Prostate gland (tissue), 2 donors: ENCODE data around the gene CD151.

Source experiments
- POLR2AphosphoS5 ChIP-seq: sonication (generic); formaldehyde crosslinking; IDR thresholded peaks from one replicate; pipeline ENCODE4 v1.6.1; 2017; ENCODE audit warnings: antibody characterized with exemption
- TF ChIP-seq, protein P1 (sequence below), 4 experiments: fragments of 200-600 bp in 2 of 4; fragments of 450-650 bp in 2 of 4; sonication (generic) in 2 of 4; IDR thresholded peaks; 1 replicate in 3 of 4; 2 replicates in 1 of 4; pipeline ENCODE4 v1.5.1; 2016 to 2019; ENCODE audit warnings: antibody characterized with exemption in 4 of 4, mild to moderate bottlenecking in 2 of 4, moderate library complexity in 2 of 4

DNA sequence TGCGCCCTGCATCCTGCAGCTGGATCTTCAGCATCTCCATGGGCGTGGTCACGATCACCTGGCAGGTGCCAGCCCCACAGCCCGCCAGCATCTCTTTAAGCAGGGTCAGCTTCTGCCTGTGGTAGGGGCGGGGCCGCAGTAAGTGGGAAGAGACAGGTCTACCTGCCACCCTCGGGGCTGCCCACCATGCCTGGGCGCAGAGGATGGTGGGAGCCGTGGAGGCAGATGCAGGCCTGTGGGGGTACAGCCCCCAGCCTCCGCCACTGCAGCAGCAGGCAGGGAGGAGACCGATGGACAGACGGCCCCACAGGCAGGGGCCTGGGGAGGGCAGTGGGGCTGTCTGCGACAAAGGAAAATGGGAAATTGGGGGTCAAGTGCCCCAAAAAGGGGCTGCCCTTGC is 39.9 kb upstream of the CD151 start:
- TF ChIP-seq, protein P1, sequence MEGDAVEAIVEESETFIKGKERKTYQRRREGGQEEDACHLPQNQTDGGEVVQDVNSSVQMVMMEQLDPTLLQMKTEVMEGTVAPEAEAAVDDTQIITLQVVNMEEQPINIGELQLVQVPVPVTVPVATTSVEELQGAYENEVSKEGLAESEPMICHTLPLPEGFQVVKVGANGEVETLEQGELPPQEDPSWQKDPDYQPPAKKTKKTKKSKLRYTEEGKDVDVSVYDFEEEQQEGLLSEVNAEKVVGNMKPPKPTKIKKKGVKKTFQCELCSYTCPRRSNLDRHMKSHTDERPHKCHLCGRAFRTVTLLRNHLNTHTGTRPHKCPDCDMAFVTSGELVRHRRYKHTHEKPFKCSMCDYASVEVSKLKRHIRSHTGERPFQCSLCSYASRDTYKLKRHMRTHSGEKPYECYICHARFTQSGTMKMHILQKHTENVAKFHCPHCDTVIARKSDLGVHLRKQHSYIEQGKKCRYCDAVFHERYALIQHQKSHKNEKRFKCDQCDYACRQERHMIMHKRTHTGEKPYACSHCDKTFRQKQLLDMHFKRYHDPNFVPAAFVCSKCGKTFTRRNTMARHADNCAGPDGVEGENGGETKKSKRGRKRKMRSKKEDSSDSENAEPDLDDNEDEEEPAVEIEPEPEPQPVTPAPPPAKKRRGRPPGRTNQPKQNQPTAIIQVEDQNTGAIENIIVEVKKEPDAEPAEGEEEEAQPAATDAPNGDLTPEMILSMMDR (IDR thresholded peaks at IDR 0.05): no peak
- TF ChIP-seq POLR2AphosphoS5: no peak
